Fibroblast of skin of back (primary cell): ENCODE data around the gene TERT.

Experiments
- DNase-seq: peaks from one replicate; pipeline ENCODE4 v3.0.0-alpha.2; 2013

The TERT gene

DNA sequence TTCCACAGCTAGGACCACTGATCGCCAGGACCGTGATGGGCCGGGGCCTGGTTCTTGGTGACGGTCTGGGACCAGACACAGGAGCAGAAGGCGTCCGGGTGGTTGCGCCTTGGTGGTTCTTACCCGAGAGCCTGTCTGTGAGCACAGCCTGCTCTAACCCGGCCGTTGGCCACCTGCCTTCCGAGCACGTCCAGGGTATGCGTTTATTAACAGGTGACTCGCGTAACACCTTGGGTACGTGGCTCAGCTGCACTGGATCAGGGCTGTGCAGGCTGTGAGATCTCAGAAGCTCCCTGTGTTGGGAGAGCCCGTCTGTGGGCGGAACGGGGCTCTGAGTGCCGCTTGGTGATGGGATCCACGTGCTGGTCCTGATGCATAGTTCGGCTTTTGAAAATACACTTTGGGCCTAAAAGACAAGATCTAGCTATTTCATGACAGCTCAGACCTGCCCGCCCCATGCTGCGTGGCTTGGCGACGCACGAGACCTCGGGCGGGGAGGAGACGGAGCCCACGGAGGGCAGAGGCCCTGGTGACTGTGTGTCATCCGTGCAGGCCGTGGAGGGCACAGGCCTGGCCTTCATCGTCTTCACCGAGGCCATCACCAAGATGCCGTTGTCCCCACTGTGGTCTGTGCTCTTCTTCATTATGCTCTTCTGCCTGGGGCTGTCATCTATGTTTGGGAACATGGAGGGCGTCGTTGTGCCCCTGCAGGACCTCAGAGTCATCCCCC lies 76.4 kb downstream of the TERT start:
- DNase-seq: no peak

DNA sequence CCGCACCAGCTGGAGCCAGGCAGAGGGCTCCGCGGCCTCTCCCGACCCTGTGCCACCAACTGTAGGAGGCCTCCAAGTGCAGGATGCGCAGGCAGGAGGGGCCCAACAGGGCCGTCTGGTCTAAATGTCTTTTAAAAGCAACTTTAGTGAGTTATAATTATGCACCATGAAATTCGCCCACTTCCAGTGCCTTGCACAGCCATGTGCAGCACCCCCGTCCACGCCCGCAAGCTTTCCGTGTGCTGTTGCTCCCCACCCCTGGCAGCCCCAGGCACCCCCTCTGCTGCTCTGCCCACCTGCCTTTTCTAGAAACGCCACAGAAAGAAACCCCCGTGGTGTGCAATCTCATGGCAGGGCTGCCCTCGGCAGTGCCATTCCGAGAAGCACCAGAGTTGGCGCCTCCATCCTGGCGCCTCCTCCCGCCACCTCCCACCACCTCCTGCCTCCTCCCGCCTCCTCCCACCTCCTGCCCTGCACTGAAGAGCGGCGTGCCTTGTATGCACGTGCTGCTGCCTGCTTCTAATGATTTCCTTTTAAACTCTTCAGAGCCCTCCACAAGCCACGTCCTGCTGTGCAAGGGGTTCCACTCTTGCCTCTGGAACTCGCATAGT lies 77.2 kb downstream of the TERT start:
- no peak for DNase-seq

DNA sequence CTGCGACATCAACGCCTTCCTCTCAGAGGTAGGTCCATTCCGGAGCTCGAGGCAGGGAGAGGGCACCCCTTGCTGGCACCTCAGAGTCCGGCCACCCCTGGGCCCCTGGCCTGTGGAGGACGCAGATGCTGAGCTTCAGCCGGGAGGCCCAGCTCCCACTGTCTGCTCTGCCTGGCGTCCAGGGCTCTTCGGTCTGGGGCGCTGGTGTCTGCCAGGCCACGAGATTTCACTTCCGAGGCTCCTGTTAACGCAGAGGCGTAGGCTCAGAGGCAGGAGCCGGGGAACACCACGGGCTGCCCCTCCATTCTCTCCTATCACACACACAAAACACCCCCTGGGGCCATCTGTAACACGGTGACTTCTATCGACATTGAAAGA lies 78.0 kb downstream of the TERT start:
- DNase-seq: no peak

DNA sequence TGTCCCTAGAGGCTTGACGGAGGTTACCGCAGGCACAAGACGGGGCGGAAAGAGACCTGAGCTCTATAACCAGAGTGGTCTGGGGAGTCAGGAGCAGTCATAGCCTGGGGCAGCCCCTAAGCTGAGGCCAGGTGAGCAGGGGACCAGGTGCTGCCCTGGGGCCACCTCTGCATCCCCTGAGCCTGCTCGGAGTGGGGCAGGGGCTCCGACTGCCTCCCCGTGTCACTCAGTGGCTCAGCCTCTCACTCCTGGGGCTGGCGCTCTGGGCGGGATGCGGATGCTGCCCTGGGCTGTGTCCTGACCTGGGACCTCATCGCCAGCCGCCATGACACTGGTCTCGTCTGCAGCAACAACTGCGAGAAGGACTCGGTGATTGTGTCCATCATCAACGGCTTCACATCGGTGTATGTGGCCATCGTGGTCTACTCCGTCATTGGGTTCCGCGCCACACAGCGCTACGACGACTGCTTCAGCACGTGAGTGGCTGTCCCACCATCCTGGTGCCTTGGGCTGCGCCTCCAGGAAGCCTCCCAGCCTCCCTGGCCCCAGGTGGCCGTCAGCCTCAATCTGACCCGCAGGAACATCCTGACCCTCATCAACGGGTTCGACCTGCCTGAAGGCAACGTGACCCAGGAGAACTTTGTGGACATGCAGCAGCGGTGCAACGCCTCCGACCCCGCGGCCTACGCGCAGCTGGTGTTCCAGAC lies 78.5 kb downstream of the TERT start:
- no peak for DNase-seq

DNA sequence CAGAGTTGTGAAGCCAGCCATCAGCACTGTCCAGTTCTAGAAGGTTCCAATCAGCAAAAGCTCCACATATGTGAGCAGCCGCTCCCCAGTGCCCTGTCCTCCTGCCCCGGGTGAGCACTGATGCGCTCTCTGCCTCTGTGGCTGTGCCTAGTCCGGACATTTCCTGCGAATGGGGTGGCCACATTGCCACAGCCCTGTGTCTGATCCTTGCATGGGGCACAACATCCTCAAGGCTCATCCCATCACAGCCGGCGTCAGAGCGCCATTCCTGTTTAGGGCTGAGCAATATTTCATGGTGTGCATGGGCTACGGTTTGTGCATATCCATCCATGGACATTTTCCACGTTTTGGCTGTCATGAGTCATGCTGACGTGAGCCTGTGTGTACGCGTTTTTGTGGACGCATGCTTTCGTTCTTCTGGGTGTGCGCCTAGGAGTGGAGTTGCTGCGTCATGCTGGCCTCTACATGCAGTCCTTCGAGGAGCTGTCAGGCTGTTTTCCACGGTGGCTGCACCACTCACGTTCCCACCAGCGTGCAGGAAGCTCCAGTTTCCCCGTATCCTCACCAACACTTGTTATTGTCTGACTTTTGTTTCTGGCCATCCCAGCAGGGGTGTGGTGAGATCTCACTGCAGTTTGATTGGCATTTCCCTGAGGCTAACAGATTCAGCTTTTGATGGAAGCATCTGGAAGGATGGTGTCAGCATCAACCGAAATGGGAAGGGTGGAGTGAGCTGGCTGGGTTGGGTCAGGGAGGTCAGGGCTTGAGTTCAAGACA lies 79.4 kb downstream of the TERT start:
- no peak for DNase-seq

DNA sequence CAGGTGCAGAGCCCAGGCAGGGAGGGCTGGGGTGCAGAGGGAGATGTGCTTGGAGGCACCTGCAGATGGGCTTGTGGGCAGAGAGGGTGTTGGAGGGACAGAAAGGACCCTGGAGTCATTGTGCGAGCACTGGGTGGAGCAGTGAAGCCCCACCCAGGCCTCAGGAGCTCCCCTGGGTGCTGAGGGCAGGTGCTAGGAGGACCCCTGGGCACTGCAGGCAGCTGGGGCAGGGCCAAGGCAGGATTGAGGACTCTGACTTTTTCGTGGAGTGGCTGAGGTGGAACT lies 80.0 kb downstream of the TERT start:
- no peak for DNase-seq

DNA sequence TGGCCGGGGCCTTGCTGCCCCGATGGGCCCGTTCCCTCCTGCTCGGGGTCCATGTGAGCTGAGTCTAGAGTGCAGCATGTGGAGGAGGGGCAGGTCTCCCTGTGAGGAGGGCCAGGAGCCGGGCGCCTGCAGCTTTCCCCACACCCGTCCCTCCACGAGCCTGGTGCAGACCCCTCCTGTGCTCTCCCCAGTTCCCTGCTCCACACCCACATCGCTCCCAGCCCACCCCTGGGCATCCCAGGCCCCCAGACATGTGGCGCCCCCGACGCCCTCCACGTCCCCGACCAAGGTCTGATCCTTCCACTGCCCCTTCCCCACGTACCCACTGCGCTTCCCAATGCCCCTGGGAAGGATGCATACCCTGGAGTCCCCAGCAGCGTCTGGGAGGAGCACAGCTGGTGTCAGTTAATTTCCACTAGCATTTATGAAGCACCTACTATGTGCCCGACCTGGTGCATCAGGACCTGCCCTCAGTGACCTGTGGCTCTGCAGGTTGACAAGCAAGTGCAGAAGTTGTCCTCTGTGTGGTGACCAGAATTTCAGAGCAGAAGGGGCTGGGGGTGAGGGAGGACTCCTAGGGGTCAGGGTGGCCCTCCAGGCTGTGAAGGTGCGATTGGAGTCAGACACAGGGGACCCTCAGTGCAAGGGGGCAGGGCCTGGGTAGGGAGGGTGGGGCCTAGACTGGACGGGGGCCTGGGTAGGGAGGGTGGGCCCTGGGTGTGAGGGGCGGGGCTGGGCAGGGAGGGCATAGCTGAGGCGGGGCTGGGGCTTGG lies 80.5 kb downstream of the TERT start:
- DNase-seq: no peak

DNA sequence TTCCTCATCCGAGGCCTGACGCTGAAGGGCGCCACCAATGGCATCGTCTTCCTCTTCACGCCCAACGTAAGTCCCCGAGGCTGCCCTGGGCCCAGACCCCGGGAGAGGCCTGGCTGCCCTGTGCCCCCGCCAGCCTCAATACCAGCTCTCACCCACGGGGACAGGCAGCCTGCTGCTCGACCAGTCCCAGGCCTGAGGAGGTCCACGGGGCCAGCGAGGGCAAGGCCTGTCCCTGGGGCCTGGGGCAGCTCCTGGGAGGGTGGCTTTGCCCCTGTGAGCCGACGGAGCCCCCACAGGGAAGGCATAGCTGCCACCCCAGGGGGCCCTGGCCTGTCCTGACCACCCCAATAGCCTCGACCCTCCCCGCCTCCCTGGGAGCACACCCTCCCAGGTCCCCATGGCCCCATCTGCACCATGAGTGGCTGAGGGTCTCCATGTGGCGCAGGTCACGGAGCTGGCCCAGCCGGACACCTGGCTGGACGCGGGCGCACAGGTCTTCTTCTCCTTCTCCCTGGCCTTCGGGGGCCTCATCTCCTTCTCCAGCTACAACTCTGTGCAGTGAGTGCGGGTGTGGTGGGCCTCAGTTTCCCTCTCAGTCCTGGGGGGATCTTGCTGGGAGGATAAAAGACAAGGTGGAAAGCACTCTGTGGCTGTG lies 81.2 kb downstream of the TERT start:
- no peak for DNase-seq

DNA sequence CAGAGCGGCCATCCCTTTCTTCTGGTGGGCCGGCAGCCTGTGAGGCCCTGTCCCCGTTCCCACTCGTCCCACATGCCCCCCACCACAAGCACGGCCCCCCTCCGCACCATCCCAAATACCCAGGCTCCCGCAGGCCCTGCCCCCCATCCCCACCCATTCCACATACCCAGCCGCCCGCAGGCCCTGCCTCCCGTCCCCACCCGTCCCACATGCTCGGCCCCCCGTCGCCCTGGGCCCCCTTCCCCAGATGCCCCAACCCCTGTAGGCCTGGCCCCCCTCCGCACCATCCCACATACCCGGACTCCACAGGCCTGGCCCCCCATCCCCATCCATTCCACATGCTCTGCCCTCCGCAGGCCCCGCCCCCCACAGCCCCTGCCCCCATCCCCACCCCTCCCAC lies 82.0 kb downstream of the TERT start:
- no peak for DNase-seq

DNA sequence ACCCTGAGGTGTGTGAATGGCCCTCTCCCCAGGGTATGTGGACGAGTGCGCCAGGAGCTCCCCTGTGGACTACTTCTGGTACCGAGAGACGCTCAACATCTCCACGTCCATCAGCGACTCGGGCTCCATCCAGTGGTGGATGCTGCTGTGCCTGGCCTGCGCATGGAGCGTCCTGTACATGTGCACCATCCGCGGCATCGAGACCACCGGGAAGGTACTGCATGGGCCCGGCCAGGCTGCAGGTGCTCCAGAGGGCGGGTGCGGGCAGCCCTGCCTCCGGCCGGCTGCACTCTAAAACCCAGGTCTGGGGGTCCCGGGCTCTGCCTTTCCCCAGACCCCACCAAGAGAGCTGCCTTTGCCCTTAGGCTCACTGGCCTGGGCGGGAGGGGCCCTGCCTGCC lies 82.6 kb downstream of the TERT start:
- DNase-seq: no peak

DNA sequence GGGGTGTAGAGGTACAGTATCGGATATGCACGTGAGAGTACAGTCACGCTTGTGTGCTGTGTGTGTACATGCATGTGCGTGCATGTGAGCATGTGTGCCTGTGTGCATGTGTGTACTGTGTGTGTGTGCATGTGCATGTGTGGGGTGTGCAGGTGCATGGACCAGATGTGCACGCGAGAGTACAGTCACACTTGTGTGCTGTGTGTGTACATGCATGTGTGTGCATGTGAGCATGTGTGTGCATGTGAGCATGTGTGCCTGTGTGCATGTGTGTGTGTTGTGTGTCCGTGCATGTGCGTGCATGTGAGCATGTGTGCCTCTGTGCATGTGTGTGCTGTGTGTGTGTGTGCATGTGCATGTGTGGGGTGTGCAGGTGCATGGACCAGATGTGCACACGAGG lies 83.2 kb downstream of the TERT start:
- no peak for DNase-seq

DNA sequence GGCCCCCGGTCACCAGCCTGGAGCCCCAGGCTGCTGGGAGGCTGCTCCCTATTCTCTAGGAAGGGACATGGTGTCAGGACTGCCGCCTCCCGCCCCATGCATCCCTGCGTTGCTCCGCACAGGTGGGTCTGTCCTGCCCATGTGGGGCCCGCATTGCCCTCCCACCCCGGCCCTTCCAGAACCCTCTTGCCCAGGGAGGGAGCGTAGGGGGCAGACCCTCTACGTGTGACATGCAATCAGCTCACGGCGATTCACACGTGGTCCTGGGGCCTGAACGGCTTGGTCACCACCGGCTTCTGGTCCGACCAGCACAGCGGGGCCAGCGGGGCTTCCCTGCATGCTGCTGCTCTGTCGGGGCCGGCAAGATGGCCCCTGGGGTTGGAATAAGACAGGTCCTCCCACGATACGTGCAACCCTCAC lies 84.0 kb downstream of the TERT start:
- no peak for DNase-seq

DNA sequence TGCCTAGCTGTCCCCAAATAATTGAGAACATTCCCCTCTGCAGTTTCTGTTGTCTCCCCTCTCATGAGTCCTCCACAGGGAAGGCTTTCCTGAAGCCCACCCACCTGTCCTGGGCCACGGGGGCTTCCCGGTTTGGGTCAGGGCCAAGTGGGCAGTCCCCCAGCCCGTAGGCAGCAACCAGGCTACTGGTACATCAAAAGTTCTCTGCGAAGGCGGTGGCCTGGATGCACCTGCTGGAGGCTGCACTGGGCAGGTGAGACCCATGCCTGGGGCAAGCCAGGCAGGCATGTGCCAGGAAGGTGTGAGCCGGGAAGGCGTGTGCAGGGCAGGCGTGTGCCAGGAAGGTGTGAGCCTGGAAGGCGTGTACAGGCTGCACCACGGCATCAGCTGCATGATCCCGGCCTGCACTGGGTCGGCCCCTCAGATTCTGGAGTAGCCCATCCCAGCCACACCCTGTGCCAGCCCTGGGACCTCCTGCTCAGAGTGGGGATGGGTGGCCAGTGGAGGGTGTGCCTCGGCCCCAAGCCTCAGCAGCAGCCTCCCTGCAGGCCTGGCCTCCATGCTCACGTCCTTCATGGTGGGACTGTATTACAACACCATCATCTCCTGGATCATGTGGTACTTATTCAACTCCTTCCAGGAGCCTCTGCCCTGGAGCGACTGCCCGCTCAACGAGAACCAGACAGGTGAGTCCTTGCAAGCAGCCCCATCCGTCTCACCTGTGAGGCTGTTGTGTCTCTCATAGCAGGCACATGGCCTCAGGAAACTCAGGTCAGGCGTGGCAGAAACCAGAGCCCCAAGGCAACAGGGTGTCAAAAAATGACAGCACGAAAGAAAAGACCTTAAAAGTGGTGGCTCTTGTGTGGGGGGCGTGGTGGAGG lies 84.7 kb downstream of the TERT start:
- DNase-seq: no peak

DNA sequence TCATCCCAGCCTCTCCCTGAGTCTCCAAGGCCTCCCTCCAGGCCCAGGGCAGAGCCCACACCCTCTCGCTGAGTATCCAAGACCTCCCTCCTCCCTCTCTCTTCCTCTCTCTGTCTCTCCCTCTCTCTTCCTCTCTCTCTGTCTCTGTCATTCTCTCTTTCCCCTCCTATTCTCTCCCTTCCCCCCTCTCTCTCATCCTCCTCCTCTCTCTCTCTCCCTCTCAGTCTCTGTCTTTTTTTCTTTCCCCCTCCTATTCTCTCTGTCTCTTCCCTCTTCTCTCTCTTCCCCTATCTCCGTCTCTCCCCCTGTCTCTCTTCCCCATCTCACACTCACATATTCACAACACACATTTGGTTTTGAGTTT lies 85.4 kb downstream of the TERT start:
- DNase-seq: no peak

DNA sequence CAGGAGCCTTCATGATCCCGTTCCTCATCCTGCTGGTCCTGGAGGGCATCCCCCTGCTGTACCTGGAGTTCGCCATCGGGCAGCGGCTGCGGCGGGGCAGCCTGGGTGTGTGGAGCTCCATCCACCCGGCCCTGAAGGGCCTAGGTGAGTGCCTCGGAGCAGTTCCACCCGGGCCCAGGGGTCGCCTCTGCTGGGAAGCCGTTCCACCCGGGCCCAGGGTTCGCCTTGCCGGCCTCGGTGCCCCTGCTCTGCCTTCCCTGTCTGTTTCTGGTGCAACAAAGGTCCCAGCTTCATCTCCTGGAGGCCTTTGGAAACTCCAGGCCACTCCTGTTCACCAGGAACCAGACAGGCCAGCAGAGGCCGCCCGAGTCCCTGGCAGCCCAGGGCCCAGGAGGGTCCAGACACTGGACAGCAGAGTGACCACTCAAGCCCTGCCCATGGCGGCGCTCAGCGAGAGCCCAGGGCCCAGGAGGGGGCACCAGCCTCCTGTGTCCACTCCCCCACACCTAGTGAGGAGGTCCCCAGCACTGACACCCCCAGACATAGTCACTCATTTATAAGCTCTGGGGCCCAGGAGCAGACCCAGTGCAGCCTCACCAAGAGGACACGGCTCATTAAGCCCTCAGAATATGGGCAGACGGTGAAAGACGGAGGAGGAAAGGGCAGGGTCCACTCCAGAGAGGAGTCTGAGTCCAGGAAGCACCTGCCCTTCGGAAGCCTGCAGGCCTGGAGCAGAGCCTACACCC lies 86.0 kb downstream of the TERT start:
- no peak for DNase-seq

DNA sequence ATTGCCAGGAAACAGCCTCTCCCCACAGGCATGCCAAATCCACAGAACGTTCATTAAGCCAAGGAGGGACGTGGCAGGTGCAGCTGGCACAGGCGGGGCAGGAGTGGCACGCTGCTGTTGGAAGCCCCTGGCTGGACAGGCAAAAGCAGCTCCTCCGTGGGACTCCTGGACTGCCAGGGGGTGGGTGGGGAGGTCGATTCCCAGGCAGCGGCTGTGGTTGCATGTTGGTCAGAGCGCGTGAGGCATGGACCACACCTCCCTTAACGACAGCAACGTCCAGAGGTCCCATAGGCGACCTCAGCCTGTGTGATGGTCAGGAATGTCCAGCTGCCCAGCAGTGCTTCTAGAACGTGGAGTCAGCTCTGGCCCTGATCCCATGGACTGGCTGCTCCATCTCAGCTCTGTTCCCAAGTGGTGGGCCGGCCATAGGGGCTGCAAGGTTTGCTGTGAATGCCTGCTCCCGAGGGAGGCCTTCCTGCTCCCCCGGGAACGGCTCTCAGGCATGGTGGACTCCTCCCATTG lies 86.6 kb downstream of the TERT start:
- no peak for DNase-seq

DNA sequence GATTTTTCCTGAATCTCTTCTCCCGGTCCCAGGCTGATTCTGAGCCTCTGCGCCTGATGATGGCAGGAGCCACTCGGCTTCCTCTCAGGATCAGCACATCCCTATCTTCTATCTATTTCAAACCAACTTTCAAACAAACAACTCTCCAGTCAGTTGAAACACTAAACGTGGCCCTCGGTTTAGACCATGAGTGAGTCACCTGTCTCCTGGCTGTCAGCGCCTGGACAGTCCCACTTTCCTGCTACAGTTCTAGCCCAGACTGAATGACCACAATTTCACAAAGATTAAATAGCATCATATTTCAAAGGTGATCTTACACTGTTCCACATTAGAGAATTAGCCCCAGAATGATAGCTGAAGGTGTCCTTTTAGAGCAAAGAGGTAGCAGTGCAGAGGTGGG lies 87.3 kb downstream of the TERT start:
- no peak for DNase-seq

DNA sequence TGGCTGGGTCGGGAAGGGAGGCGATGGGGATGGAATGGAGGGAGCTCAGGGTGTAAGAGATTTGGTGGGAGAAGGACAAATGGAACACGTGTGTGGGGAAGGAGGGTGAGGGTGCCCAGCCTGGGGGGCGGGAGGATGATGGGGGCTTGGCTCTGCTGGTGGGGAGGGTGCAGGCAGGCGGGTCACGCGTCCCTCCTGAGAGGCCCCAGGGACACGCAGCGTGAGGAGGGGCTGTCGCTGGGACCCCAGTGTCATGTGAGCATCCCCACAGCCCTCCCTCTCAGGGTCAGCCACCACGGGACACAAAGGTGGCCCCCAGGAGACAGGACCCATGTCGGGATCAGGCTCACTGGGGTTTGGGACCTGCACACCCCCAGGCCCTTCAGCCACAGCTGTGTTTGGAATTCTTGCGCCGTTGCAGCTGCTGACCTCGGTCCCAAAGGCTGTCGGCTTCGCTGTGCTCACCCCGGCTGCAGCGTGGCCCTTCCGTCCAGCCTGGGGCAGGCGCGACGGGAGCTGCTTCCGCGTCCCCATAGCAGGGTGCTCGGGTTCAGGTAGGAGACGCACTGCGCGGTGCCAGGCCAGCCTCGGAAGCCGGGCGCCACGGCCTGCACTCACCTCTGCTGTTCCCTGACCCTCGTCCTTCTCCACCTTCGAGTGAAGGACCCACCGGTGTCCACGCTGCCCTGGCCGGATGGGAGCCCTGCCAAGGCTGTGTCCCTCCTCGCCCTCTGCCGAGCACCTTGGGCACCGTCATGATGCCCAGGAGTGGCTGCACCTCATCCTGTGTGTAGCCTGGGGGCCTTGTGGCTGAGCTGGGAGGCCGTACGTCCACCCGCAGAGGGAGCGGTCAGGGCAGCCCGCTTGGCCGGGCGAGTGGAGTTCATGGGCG lies 88.1 kb downstream of the TERT start:
- no peak for DNase-seq
